Uterus (tissue), 4 donors: ENCODE data around the gene CCND2. TPM values are rescaled to one million over a fixed set of nuclear protein-coding genes. Genes with fewer than 3 reads are reported as not detected.

Experiments
- DNase-seq, 2 donors: peaks; one replicate each; pipeline ENCODE4 v3.0.0-alpha.2; 2019 to 2020
- H3K27ac ChIP-seq, 2 donors: fragments of 200-600 bp; sonication (generic); 1 replicate in 1 of 2; 2 replicates in 1 of 2; pipeline ENCODE4 v1.5.1; 2016 to 2018
- H3K27me3 ChIP-seq, 2 donors: fragments of 200-600 bp; sonication (generic); one replicate each; pipeline ENCODE4 v1.5.1; 2018 to 2019; ENCODE audit warnings: control low read depth in 1 of 2
- H3K36me3 ChIP-seq, 2 donors: fragments of 200-600 bp; sonication (generic); one replicate each; pipeline ENCODE4 v1.5.1; 2019; ENCODE audit warnings: control low read depth in 1 of 2
- H3K4me1 ChIP-seq, 2 donors: fragments of 200-600 bp; sonication (generic); one replicate each; pipeline ENCODE4 v1.5.1; 2018 to 2019; ENCODE audit warnings: control low read depth in 1 of 2
- H3K4me3 ChIP-seq, 2 donors: fragments of 200-600 bp; sonication (generic); 1 replicate in 1 of 2; 2 replicates in 1 of 2; pipeline ENCODE4 v1.5.1; 2018 to 2019; ENCODE audit warnings: mild to moderate bottlenecking in 1 of 2
- H3K9me3 ChIP-seq, 2 donors: fragments of 200-600 bp; sonication (generic); one replicate each; pipeline ENCODE4 v1.5.1; 2019; ENCODE audit warnings: control low read depth in 1 of 2
- POLR2A ChIP-seq, 2 donors: fragments of 450-650 bp; IDR thresholded peaks; one replicate each; pipeline ENCODE4 v1.6.1; 2016; ENCODE audit warnings: antibody characterized with exemption in 2 of 2, mild to moderate bottlenecking in 1 of 2, moderate library complexity in 1 of 2
- intact Hi-C: fragments of 100-400 bp; cut with DNase I; formaldehyde crosslinking; loops from one replicate; pipeline ENCODE4 v1.15.1; 2023; ENCODE audit warnings: low total_unique reads
- total RNA-seq, 4 donors: library from RNA; depleted of rRNA in 3 of 4; stranded (reverse); fragments of >200 nt in 3 of 4; gene quantifications; one replicate each; pipeline versions ENCODE4 v1.1.0 to v1.2.4, GENCODE V29; 2014 to 2023
- TF ChIP-seq, protein P1 (sequence below), 4 experiments: fragments of 200-600 bp in 2 of 4; fragments of 450-650 bp in 2 of 4; sonication (generic) in 2 of 4; IDR thresholded peaks; one replicate each; pipeline ENCODE4 v1.5.1; 2016 to 2019; ENCODE audit warnings: antibody characterized with exemption in 4 of 4, mild to moderate bottlenecking in 2 of 4, moderate library complexity in 1 of 4
- donor health status: DM: yes; HTN: yes; CAD: no.

Gene CCND2
- total RNA-seq, 4 donors from 2014 or later: 49.4 to 210 (median 100) TPM

DNA sequence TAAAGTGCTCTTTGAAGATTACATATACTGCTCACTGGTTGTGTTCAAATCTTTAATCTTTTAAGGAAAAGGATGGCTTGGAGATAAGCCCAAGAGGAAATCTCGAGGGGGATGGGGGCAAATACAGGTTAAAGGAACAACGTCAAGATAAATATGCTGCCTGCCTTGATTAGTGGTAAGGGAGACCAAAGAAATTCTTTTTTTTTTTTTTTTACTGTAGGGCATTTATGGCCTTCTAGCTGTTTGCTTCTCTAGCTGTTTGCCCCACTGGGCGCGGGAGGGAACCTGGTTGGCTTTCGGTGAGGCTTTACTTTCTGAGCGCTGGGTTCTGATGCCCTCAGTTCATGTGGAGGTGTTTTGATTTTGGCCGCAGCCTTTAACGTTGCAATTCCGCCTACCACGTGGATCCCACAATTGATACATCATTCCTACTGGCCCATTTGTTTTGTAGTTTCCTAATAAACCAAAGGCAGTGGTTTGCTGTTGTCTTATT is 5.7 kb downstream of the CCND2 start:
- H3K36me3 ChIP-seq: no peaks in the 10 kb centered on the region
- peak overlapping the region; percentile 8 to 99 for H3K27ac ChIP-seq

DNA sequence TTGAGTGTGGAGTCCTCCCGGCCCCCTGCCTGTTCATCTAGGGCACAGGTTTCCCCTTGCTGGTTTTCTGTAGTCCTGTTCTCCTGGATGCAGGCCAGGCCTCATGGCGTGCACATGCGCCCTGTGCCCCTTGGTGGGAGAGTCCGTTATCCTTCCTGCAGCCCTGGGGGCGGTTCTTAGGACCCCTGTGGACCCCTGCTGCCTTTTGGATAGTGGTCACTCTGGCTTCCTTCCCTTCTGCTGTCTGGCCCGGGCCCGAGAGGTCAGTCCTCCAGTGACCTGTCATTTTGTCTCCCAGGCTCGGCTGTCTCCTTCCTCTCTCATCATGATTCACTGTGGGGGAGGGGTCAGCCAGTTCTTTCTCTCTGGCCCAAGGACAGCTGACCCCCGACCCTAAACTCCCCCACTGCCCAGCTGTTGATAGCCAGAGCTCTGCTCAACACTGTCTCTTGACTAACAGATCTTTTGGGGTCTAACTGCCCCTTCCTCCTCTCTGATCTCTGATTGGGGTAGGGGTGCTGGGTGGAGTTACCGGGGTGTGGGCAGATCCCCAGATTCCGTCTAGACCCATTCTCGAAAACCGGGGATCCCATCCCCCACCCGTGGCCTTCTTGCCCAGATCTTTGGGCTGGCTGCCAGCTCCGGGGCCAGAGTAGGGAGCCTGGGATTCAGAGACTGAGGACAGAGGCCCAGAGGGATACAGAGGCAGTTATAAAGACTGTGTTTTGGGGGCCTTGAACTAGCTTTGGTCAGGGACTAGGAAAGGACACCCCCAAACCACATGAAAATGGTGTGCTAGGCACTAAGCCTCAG is 7.0 kb downstream of the CCND2 start:
- intact Hi-C loops: no loop called here
- Histone ChIP-seq H3K27ac (peak overlapping the region; percentile 64 to 74), H3K36me3 (no peaks in the 10 kb centered on the region), H3K27me3 (no peaks in the 10 kb centered on the region), H3K4me1 (peaks cover 24 to 27% of the 10 kb centered on the region in 2 donors), H3K9me3 (no peaks in the 10 kb centered on the region), H3K4me3 (no peak overlapping the region)
- peak; percentile 55 to 76 for DNase-seq
- TF ChIP-seq, protein P1, sequence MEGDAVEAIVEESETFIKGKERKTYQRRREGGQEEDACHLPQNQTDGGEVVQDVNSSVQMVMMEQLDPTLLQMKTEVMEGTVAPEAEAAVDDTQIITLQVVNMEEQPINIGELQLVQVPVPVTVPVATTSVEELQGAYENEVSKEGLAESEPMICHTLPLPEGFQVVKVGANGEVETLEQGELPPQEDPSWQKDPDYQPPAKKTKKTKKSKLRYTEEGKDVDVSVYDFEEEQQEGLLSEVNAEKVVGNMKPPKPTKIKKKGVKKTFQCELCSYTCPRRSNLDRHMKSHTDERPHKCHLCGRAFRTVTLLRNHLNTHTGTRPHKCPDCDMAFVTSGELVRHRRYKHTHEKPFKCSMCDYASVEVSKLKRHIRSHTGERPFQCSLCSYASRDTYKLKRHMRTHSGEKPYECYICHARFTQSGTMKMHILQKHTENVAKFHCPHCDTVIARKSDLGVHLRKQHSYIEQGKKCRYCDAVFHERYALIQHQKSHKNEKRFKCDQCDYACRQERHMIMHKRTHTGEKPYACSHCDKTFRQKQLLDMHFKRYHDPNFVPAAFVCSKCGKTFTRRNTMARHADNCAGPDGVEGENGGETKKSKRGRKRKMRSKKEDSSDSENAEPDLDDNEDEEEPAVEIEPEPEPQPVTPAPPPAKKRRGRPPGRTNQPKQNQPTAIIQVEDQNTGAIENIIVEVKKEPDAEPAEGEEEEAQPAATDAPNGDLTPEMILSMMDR (IDR thresholded peaks at IDR 0.05): no peak
- TF ChIP-seq POLR2A (IDR thresholded peaks at IDR 0.05): no peak

More for the DNA sequence above, 5.7 kb downstream of the CCND2 start:
- DNase-seq: no peak
- intact Hi-C loops: loop anchor here (10.0 kb wide), 1 partner anchor 244 kb away; no protein-coding TSS in a partner anchor
- no peak for TF ChIP-seq POLR2A (IDR thresholded peaks at IDR 0.05)
- TF ChIP-seq, protein P1 (IDR thresholded peaks at IDR 0.05): no peak
- Histone ChIP-seq H3K4me3 (no peak overlapping the region), H3K9me3 (no peaks in the 10 kb centered on the region), H3K4me1 (peaks cover 21 to 27% of the 10 kb centered on the region in 2 donors), H3K27me3 (no peaks in the 10 kb centered on the region)

DNA sequence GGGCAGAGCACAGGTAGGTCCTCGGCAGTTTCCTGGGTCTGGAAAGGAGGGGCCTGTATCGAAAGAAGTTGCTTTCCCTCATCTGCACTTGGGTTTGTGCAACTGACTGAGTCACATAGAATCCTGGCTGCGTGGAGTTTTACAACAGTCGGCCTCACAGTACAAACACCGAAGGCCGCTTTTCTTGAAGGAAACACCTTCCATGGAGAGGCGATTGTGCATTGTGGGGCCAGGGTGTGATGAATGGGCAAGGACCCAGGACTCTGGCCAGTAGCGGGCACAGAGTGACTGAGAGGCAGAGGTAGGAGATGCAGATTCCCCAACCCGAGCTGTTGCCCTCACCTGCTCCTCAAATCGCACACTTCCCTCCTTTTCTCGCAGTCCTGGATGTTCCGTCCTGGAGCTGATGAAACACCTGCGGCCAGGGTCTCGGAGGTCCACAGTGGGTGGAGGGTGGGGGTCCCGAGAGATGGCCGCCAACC is 7.7 kb downstream of the CCND2 start:
- intact Hi-C loops: no loop called here
- Histone ChIP-seq H3K4me1 (peaks cover 24 to 27% of the 10 kb centered on the region in 2 donors), H3K27ac (peak overlapping the region; percentile 64 to 74), H3K36me3 (no peaks in the 10 kb centered on the region), H3K27me3 (no peaks in the 10 kb centered on the region), H3K9me3 (no peaks in the 10 kb centered on the region), H3K4me3 (no peak overlapping the region)
- DNase-seq: peak in 1 of 2 donors; percentile 30
- TF ChIP-seq, protein P1 (IDR thresholded peaks at IDR 0.05): no peak
- TF ChIP-seq POLR2A (IDR thresholded peaks at IDR 0.05): no peak

DNA sequence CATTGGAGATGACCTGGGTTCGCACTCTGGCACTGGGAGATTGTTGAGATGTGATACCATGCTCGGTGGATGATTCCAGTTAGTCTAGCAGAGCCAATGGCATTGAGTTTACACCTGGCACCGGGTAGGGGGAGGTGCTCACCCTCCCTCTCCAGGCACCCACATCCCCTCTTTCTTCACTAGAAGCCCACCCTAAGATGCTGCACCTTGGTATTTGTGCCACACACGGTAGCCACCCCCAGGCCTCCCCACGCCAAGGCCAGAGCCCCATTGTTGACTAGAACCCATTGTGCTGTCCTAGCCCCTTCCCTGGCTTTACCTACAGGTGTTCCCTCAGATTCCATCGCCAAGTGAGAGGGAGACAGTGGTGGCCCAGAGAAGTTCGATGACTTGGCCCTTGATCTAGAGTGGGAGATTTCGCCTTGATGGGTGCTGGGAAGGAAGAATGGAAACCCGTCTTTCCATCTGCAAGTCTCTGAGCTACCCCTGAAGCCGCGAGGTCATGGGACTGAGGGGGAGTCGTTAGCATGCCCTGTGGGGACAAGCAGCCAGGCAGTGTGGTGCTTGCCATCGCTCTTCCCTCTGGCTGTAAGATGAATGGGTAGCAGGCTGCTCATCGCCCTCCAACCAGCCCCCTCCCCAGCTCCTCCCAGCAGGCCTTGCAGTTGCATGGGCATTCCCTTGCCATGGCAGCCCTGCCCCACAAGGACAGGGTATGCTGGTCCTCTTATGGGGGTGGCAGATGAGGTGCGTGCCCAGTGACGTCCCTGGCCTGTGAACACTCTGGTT is 8.7 kb downstream of the CCND2 start:
- Histone ChIP-seq H3K36me3 (no peaks in the 10 kb centered on the region), H3K4me1 (peaks cover 23 to 25% of the 10 kb centered on the region in 2 donors), H3K27me3 (no peaks in the 10 kb centered on the region), H3K27ac (no peak overlapping the region), H3K9me3 (no peaks in the 10 kb centered on the region), H3K4me3 (no peak overlapping the region)
- intact Hi-C loops: no loop called here
- TF ChIP-seq, protein P1 (IDR thresholded peaks at IDR 0.05): no peak
- TF ChIP-seq POLR2A (IDR thresholded peaks at IDR 0.05): no peak
- DNase-seq: no peak
